Occipital lobe (tissue), 2 donors: Measurements from ENCODE around the gene PPY. TPM values are rescaled to one million over a fixed set of nuclear protein-coding genes. Genes with fewer than 3 reads are reported as not detected.
"Not testable (repeated sequence)": the region's sequence is repeated elsewhere in the genome, so short reads cannot be mapped to it uniquely, and the experiment has no call there.

Experiments used
- DNase-seq: peaks from one replicate; lab custom pipeline; 2025; lab: John Stamatoyannopoulos, UW
- total RNA-seq: library from RNA; depleted of rRNA; stranded (reverse); fragments of >200 nt; gene quantifications from one replicate; pipeline ENCODE4 v1.2.3, GENCODE V29; 2014

Gene PPY
- total RNA-seq, 1 donor from 2014 or later, result not detected

GRCh38 chr17:43905985-43906852 is 36.1 kb downstream of the PPY start:
- DNase-seq, result peak; percentile 79

- no peak for DNase-seq
Measured at GRCh38 chr17:43905400-43905984, 36.8 kb downstream of the PPY start.

GRCh38 chr17:43901861-43902589 is 40.3 kb downstream of the PPY start:
- DNase-seq, result no peak

- no peak for DNase-seq
Measured at GRCh38 chr17:43900858-43901754, 41.2 kb downstream of the PPY start.

- peak; percentile 74 for DNase-seq
Measured at GRCh38 chr17:43900183-43900857, 42.0 kb downstream of the PPY start.

GRCh38 chr17:43898446-43898845 is 43.8 kb downstream of the PPY start:
- DNase-seq, result no peak

- DNase-seq, result no peak
Measured at GRCh38 chr17:43897831-43898230, 44.4 kb downstream of the PPY start.

GRCh38 chr17:43894494-43894893 is 47.8 kb downstream of the PPY start:
- not testable (repeated sequence) for DNase-seq

- no peak for DNase-seq
Measured at GRCh38 chr17:43892647-43892952, 49.7 kb downstream of the PPY start.

- no peak for DNase-seq
Measured at GRCh38 chr17:43891851-43892646, 50.2 kb downstream of the PPY start.

Other genes with a start within 250 kb of the PPY start
- gene SOST, start 183.7 kb downstream of the PPY start, total RNA-seq, result not detected
- 38.2 TPM for gene DUSP3, start 163.5 kb downstream of the PPY start, total RNA-seq
- gene CFAP97D1, start 162.0 kb downstream of the PPY start, total RNA-seq, result not detected
- 27.1 TPM for gene MPP3, start 109.3 kb downstream of the PPY start, total RNA-seq
- gene CD300LG, start 95.3 kb downstream of the PPY start, total RNA-seq, result not detected
- gene MPP2, start 34.9 kb downstream of the PPY start, total RNA-seq, result 14.2 TPM
- gene PYY, start 11.5 kb upstream of the PPY start, total RNA-seq, result not detected
- gene NAGS, start 62.1 kb upstream of the PPY start, total RNA-seq, result 0.78 TPM
- 36.3 TPM for gene TMEM101, start 72.5 kb upstream of the PPY start, total RNA-seq
- 22.8 TPM for gene LSM12, start 124.2 kb upstream of the PPY start, total RNA-seq
- 11.4 TPM for gene G6PC3, start 128.3 kb upstream of the PPY start, total RNA-seq
- gene HDAC5, start 181.2 kb upstream of the PPY start, total RNA-seq, result 101 TPM
- gene HROB, start 199.5 kb upstream of the PPY start, total RNA-seq, result 0.78 TPM
- not detected for gene ASB16, start 228.2 kb upstream of the PPY start, total RNA-seq
- gene TMUB2, start 244.5 kb upstream of the PPY start, total RNA-seq, result 26.0 TPM